ENCODE data around the gene GABARAPL2.

Gene GABARAPL2

DNA sequence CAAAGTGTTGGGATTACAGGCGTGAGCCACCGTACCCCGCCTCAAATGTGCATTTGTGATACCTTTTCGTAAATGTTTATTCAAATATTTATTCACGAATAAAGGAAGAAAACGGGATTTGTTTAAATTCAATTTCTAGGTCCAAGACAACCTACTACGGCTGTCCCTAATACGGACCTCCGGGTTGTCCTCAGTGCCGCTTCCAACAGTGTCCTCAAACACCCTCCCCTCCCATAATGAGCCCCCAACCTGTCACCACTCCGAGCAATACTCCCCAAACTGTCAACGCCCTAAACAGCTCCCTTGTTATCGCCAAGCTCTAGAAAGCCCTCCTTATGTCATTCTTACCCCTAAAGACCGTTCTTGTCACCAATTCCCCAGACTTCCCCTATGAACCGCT, 539 bp upstream of the GABARAPL2 start:
- peaks cover 14% of the 10 kb centered on the region for H3K27me3 Mint-ChIP-seq
- H3K9me3 Mint-ChIP-seq, result no peaks in the 10 kb centered on the region
- CTCF ChIA-PET, result interaction anchor here (0.8 to 2.0 kb wide), 4 partner anchors 10 to 56 kb away, joined by 3 to 7 read pairs (median 5); partner anchors contain the start of gene TMEM231
- peak overlapping the region; percentile 86 for H3K4me3 Mint-ChIP-seq
- peaks cover 33% of the 10 kb centered on the region for H3K4me1 Mint-ChIP-seq
- peaks cover 22% of the 10 kb centered on the region for H3K36me3 Mint-ChIP-seq
- H3K27ac Mint-ChIP-seq, result peak overlapping the region; percentile 87
- no peak for DNase-seq

- Mint-ChIP-seq H3K36me3 (peaks cover 28% of the 10 kb centered on the region), H3K27me3 (peaks cover 9% of the 10 kb centered on the region), H3K4me3 (peak overlapping the region; percentile 86), H3K4me1 (peaks cover 35% of the 10 kb centered on the region), H3K9me3 (no peaks in the 10 kb centered on the region), H3K27ac (peak overlapping the region; percentile 79)
- peak; percentile 57 for DNase-seq
- CTCF ChIA-PET, result interaction anchor here (2.0 kb wide), 1 partner anchor 50 kb away, joined by 6 read pairs; no protein-coding TSS in a partner anchor
These were observed 628 bp downstream of the GABARAPL2 start for GRCh38 chr16:75566758-75567255.

DNA sequence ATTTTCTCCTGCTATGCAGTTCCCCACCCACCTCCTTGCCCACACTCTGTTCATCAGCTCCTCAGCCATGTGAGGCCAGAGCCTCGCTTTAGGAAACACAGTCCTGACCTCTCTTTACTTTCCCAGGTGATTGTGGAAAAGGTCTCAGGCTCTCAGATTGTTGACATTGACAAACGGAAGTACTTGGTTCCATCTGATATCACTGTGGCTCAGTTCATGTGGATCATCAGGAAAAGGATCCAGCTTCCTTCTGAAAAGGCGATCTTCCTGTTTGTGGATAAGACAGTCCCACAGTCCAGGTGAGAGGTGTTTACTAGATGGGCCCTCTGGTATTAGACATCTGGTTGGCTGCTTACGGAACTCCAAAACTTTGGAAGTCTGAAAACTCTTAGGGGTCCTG, 1.7 kb downstream of the GABARAPL2 start:
- no peak for DNase-seq
- Mint-ChIP-seq H3K4me3 (peak overlapping the region; percentile 86), H3K27ac (peak overlapping the region; percentile 24), H3K27me3 (peaks cover 9% of the 10 kb centered on the region), H3K4me1 (peaks cover 35% of the 10 kb centered on the region), H3K36me3 (peaks cover 37% of the 10 kb centered on the region), H3K9me3 (no peaks in the 10 kb centered on the region)
- CTCF ChIA-PET, result interaction anchor here (1.4 kb wide), 1 partner anchor 103 kb away, joined by 4 read pairs; no protein-coding TSS in a partner anchor

DNA sequence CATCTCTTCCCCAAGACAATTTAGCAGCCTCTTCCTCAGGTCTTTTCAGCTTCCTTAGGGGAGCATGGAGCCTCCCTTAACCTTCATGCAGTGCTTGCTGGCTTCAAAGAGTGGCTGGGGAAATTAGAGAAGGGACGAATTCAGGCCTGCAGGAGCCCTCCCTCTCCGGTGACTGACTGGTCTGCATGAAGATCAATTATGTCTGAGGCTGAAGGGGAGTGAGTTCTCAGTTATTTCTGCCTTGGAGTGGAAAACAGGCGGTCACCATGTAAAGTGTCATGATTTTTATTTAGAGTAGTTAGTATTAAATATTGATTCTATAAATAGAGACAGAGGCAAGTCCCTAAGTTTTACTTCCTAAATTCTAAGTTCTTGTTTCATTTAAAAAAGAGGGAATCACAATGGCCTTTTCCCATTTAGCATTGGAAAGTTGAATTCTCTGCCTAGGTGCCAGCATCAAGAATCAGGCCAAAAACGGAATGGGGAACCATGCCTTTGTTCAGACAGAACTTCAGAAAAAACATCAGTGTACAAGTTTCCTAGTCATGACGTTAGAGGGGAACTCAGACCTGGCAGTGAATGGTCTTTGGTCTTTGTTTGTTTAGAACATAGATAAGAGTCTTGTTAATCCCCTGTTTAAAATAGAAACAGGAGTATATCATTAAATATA, 4.4 kb downstream of the GABARAPL2 start:
- Mint-ChIP-seq H3K27me3 (no peaks in the 10 kb centered on the region), H3K27ac (no peak overlapping the region), H3K4me1 (peaks cover 27% of the 10 kb centered on the region), H3K4me3 (no peak overlapping the region), H3K9me3 (no peaks in the 10 kb centered on the region), H3K36me3 (peaks cover 51% of the 10 kb centered on the region)
- CTCF ChIA-PET, result interaction anchor here (1.4 kb wide), 1 partner anchor 49 kb away, joined by 3 read pairs; no protein-coding TSS in a partner anchor
- no peak for DNase-seq

DNA sequence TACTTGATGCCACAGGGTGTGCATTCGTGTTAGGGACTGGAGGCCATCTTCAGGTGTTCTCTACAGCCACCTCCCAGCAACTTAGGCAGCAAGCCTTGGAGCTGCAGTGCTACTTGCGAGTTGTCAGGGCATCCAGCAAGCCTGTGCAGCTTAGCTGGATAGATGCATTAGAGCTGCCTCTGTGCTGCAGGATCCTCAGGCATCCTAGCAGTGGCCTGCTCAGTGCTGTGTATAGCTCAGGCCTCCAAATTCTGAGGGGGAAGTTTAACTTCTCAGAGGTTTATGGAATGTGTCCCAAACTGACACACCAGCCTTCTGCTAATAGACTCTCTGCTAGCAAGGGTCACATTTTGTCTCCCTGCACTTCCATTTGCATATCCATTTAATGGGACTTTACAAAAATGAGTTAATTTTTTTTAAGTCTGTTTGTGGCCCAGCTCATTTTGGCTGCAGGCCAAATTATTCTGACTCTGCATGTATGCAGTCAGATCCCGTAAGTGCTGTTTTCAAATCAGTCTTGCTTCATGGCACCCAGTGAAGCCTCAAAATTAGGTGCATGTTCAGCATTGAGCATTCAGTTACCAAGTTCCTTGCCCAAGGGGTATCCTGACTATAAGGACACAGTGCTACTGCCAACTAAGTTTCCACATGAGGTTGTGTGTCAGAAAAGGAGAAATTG, 6.8 kb downstream of the GABARAPL2 start:
- Mint-ChIP-seq H3K27me3 (no peaks in the 10 kb centered on the region), H3K4me1 (peaks cover 12% of the 10 kb centered on the region), H3K9me3 (no peaks in the 10 kb centered on the region), H3K4me3 (no peak overlapping the region), H3K27ac (no peak overlapping the region), H3K36me3 (peaks cover 64% of the 10 kb centered on the region)
- DNase-seq, result no peak
- CTCF ChIA-PET, result interaction anchor here (1.4 kb wide), 1 partner anchor 48 kb away, joined by 3 read pairs; no protein-coding TSS in a partner anchor

- H3K4me1 Mint-ChIP-seq, result peaks cover 13% of the 10 kb centered on the region
- H3K27ac Mint-ChIP-seq, result no peak overlapping the region
- H3K27me3 Mint-ChIP-seq, result no peaks in the 10 kb centered on the region
- H3K4me3 Mint-ChIP-seq, result no peak overlapping the region
- peaks cover 64% of the 10 kb centered on the region for H3K36me3 Mint-ChIP-seq
- no peak for DNase-seq
- CTCF ChIA-PET, result interaction anchor here (1.2 to 1.4 kb wide), 2 partner anchors 9 to 47 kb away, joined by 3 read pairs; no protein-coding TSS in a partner anchor
- no peaks in the 10 kb centered on the region for H3K9me3 Mint-ChIP-seq
These were observed 7.8 kb downstream of the GABARAPL2 start for GRCh38 chr16:75573955-75574354.

GRCh38 chr16:75575958-75576357, 9.8 kb downstream of the GABARAPL2 start:
- CTCF ChIA-PET, result no interaction called here

DNA sequence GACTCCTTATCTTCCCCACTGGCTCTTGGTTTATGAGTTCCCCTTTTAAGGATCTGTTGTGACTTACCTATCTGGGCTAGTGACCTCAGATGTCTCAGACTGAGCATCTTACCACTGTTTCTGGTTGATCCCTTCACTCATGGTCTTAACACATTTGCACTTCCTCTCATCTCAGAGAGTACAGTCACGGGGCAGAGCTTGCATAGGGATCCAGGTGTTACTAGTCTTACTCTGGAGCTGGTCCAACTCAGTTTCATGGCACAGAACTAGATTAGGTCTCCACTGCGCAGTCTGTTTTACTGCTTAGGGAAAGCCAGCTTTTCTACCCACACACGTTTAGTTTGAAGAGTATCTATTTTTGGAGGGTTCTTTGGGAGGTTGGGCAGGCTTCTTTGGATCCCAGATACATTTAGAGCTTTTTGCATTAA, 10.2 kb downstream of the GABARAPL2 start:
- Mint-ChIP-seq H3K4me3 (no peak overlapping the region), H3K4me1 (peaks cover 4% of the 10 kb centered on the region), H3K36me3 (peaks cover 52% of the 10 kb centered on the region), H3K9me3 (no peaks in the 10 kb centered on the region), H3K27me3 (no peaks in the 10 kb centered on the region), H3K27ac (no peak overlapping the region)
- CTCF ChIA-PET, result no interaction called here
- DNase-seq, result no peak

More at GRCh38 chr16:75575958-75576357, 9.8 kb downstream of the GABARAPL2 start:
- H3K9me3 Mint-ChIP-seq, result no peaks in the 10 kb centered on the region
- H3K4me1 Mint-ChIP-seq, result peaks cover 7% of the 10 kb centered on the region
- no peaks in the 10 kb centered on the region for H3K27me3 Mint-ChIP-seq
- peaks cover 56% of the 10 kb centered on the region for H3K36me3 Mint-ChIP-seq
- H3K4me3 Mint-ChIP-seq, result no peak overlapping the region
- no peak for DNase-seq
- H3K27ac Mint-ChIP-seq, result no peak overlapping the region

GRCh38 chr16:75578212-75578611, 12.0 kb downstream of the GABARAPL2 start:
- no peaks in the 10 kb centered on the region for H3K27me3 Mint-ChIP-seq
- peaks cover 40% of the 10 kb centered on the region for H3K36me3 Mint-ChIP-seq
- peaks cover 4% of the 10 kb centered on the region for H3K4me1 Mint-ChIP-seq
- H3K9me3 Mint-ChIP-seq, result no peaks in the 10 kb centered on the region
- H3K27ac Mint-ChIP-seq, result no peak overlapping the region
- DNase-seq, result no peak
- no peak overlapping the region for H3K4me3 Mint-ChIP-seq
- CTCF ChIA-PET, result no interaction called here

- Mint-ChIP-seq H3K4me3 (no peak overlapping the region), H3K4me1 (peaks cover 4% of the 10 kb centered on the region), H3K27me3 (no peaks in the 10 kb centered on the region), H3K27ac (no peak overlapping the region), H3K36me3 (peaks cover 37% of the 10 kb centered on the region), H3K9me3 (no peaks in the 10 kb centered on the region)
- DNase-seq, result no peak
- CTCF ChIA-PET, result interaction anchor here (1.0 kb wide), 1 partner anchor 43 kb away, joined by 3 read pairs; no protein-coding TSS in a partner anchor
These were observed 12.5 kb downstream of the GABARAPL2 start for GRCh38 chr16:75578725-75579124.

GRCh38 chr16:75579281-75579834, 13.2 kb downstream of the GABARAPL2 start:
- peaks cover 4% of the 10 kb centered on the region for H3K4me1 Mint-ChIP-seq
- CTCF ChIA-PET, result interaction anchor here (1.0 kb wide), 1 partner anchor 42 kb away, joined by 3 read pairs; no protein-coding TSS in a partner anchor
- no peak overlapping the region for H3K4me3 Mint-ChIP-seq
- H3K36me3 Mint-ChIP-seq, result peaks cover 32% of the 10 kb centered on the region
- no peak for DNase-seq
- no peak overlapping the region for H3K27ac Mint-ChIP-seq
- H3K27me3 Mint-ChIP-seq, result no peaks in the 10 kb centered on the region
- H3K9me3 Mint-ChIP-seq, result no peaks in the 10 kb centered on the region

- no peak for DNase-seq
- H3K27me3 Mint-ChIP-seq, result no peaks in the 10 kb centered on the region
- no peaks in the 10 kb centered on the region for H3K4me1 Mint-ChIP-seq
- CTCF ChIA-PET, result no interaction called here
- peaks cover 5% of the 10 kb centered on the region for H3K36me3 Mint-ChIP-seq
- no peaks in the 10 kb centered on the region for H3K9me3 Mint-ChIP-seq
- H3K27ac Mint-ChIP-seq, result no peak overlapping the region
- no peak overlapping the region for H3K4me3 Mint-ChIP-seq
These were observed 17.9 kb downstream of the GABARAPL2 start for GRCh38 chr16:75584108-75584507.

- H3K27me3 Mint-ChIP-seq, result no peaks in the 10 kb centered on the region
These were observed 22.5 kb downstream of the GABARAPL2 start for GRCh38 chr16:75588716-75589115.

DNA sequence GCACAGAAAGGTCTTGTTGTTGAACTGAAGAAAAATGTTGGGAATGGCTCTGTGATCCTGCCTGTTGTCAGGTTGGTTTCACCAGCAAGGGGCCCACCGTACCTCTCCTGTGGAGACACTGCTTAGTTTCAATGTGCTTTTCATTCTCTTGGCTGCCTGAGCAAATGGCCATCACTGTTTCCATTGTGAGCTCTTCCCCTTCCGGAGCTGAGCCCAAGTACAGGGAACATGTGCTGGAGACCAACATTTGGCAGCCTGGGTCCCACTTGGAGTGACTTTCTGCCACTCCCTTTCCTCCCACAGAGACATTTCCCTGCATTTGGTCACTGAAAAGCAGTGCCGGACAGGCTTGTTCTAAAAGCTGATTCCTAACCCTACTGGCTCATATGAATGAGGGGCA, 23.1 kb downstream of the GABARAPL2 start:
- Mint-ChIP-seq H3K9me3 (no peaks in the 10 kb centered on the region), H3K4me1 (peaks cover 10% of the 10 kb centered on the region), H3K27ac (no peak overlapping the region), H3K27me3 (no peaks in the 10 kb centered on the region), H3K4me3 (no peak overlapping the region), H3K36me3 (peaks cover 6% of the 10 kb centered on the region)
- CTCF ChIA-PET, result no interaction called here
- no peak for DNase-seq

More at GRCh38 chr16:75588716-75589115, 22.5 kb downstream of the GABARAPL2 start:
- H3K9me3 Mint-ChIP-seq, result no peaks in the 10 kb centered on the region
- no peak overlapping the region for H3K4me3 Mint-ChIP-seq
- H3K27ac Mint-ChIP-seq, result no peak overlapping the region
- CTCF ChIA-PET, result no interaction called here
- no peak for DNase-seq
- peaks cover 5% of the 10 kb centered on the region for H3K36me3 Mint-ChIP-seq
- H3K4me1 Mint-ChIP-seq, result peaks cover 4% of the 10 kb centered on the region

Measured in activated naive CD4-positive, alpha-beta T cell treated with anti-CD3 and anti-CD28 coated beads, Interleukin-2, amount 10 ng/mL, durations not matched to agents 7 days and 5 days (primary cell).